ENCODE measurements around the gene MKNK2. TPM values are rescaled to one million over a fixed set of nuclear protein-coding genes. Genes with fewer than 3 reads are reported as not detected.
"Not testable (repeated sequence)": the region's sequence is repeated elsewhere in the genome, so short reads cannot be mapped to it uniquely, and the experiment has no call there.

MKNK2 gene
- total RNA-seq, 1 donor from 2014 or later = 1,134 TPM

DNA sequence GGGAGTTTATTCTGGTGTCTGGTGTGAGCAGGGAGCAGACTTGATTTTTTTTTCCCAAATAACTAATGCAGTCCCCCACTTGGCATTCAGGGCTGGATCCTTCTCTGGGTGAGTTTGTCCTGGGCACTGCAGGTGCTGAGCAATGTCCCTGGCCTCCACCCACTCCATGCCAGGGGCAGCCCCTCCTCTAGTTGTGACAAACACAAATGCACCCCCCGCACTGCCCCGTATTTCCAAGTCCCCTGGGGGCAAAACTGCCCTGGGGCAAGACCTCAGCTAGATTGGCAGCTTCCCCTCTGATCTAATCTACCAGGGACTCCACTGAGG lies 38.6 kb upstream of the MKNK2 start:
- Mint-ChIP-seq H3K27me3 (no peaks in the 10 kb centered on the region), H3K9me3 (no peaks in the 10 kb centered on the region), H3K36me3 (ENCODE audit: low read depth) (peaks cover 43% of the 10 kb centered on the region), H3K4me1 (peaks cover 91% of the 10 kb centered on the region), H3K27ac (peak overlapping the region; percentile 99), H3K4me3 (peak overlapping the region; percentile 73)
- ChIA-PET CTCF (interaction anchor here (0.6 to 4.2 kb wide), 4 partner anchors 20 to 532 kb away, joined by 3 to 25 read pairs (median 9); no protein-coding TSS in a partner anchor), POLR2A (interaction anchor here (0.7 to 36.0 kb wide), 14 partner anchors 31 to 696 kb away, joined by 3 to 2723 read pairs (median 4); partner anchors contain the start of genes AP3D1, BTBD2, MKNK2 and THOP1)
- ATAC-seq (ENCODE audit: low read depth) (peak; percentile 7), DNase-seq (no peak)
- TF ChIP-seq, protein P1, sequence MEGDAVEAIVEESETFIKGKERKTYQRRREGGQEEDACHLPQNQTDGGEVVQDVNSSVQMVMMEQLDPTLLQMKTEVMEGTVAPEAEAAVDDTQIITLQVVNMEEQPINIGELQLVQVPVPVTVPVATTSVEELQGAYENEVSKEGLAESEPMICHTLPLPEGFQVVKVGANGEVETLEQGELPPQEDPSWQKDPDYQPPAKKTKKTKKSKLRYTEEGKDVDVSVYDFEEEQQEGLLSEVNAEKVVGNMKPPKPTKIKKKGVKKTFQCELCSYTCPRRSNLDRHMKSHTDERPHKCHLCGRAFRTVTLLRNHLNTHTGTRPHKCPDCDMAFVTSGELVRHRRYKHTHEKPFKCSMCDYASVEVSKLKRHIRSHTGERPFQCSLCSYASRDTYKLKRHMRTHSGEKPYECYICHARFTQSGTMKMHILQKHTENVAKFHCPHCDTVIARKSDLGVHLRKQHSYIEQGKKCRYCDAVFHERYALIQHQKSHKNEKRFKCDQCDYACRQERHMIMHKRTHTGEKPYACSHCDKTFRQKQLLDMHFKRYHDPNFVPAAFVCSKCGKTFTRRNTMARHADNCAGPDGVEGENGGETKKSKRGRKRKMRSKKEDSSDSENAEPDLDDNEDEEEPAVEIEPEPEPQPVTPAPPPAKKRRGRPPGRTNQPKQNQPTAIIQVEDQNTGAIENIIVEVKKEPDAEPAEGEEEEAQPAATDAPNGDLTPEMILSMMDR (IDR thresholded peaks at IDR 0.05) = no peak
- intact Hi-C loops (cut with micrococcal nuclease) = loop anchor here (1.0 to 10.0 kb wide), 9 partner anchors 28 to 1095 kb away; partner anchors contain the start of genes KLF16 and NCLN

GRCh38 chr19:2089001-2089711 lies 38.1 kb upstream of the MKNK2 start:
- H3K27me3 Mint-ChIP-seq = no peaks in the 10 kb centered on the region
- CTCF ChIA-PET = interaction anchor here (0.6 to 4.2 kb wide), 4 partner anchors 19 to 533 kb away, joined by 3 to 25 read pairs (median 9); no protein-coding TSS in a partner anchor
- TF ChIP-seq, protein P1 (IDR thresholded peaks at IDR 0.05) = no peak
- ATAC-seq (ENCODE audit: low read depth) (peak; percentile 22), DNase-seq (peak; percentile 75)
- POLR2A ChIA-PET = interaction anchor here (0.6 to 36.0 kb wide), 9 partner anchors 30 to 538 kb away, joined by 3 to 2723 read pairs (median 4); partner anchors contain the start of genes AP3D1, BTBD2 and MKNK2
- H3K9me3 Mint-ChIP-seq = no peaks in the 10 kb centered on the region
- H3K36me3 Mint-ChIP-seq (ENCODE audit: low read depth) = peaks cover 42% of the 10 kb centered on the region
- H3K27ac Mint-ChIP-seq = peak overlapping the region; percentile 99
- H3K4me1 Mint-ChIP-seq = peaks cover 86% of the 10 kb centered on the region
- intact Hi-C loops (cut with micrococcal nuclease) = loop anchor here (5.0 to 10.0 kb wide), 4 partner anchors 78 to 1096 kb away; partner anchors contain the start of genes KLF16 and NCLN
- H3K4me3 Mint-ChIP-seq = peak overlapping the region; percentile 73

DNA sequence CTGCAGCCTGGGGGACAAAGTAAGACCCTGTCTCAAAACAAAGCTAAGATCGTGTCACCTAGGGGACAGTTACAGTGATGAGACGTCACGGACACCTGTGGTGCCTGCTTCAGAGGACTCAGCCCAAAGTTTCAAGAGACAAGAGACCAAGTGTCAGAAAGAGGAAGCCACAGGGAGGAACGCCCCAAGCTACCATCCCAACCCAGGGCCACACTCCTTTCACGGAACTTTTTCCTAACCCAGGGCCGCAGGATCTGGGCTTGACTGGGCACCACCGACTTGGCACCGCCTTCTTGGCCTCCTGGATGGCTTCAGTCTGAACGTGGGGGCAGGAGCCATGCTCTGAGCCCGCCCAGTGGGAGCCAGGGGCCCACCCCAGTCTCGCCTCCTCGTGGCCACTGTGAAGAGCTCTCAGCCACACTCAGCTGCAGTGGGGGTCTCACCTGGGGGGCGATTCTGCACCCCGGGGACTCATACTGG lies 36.6 kb upstream of the MKNK2 start:
- ATAC-seq (ENCODE audit: low read depth) = peak; percentile 15

DNA sequence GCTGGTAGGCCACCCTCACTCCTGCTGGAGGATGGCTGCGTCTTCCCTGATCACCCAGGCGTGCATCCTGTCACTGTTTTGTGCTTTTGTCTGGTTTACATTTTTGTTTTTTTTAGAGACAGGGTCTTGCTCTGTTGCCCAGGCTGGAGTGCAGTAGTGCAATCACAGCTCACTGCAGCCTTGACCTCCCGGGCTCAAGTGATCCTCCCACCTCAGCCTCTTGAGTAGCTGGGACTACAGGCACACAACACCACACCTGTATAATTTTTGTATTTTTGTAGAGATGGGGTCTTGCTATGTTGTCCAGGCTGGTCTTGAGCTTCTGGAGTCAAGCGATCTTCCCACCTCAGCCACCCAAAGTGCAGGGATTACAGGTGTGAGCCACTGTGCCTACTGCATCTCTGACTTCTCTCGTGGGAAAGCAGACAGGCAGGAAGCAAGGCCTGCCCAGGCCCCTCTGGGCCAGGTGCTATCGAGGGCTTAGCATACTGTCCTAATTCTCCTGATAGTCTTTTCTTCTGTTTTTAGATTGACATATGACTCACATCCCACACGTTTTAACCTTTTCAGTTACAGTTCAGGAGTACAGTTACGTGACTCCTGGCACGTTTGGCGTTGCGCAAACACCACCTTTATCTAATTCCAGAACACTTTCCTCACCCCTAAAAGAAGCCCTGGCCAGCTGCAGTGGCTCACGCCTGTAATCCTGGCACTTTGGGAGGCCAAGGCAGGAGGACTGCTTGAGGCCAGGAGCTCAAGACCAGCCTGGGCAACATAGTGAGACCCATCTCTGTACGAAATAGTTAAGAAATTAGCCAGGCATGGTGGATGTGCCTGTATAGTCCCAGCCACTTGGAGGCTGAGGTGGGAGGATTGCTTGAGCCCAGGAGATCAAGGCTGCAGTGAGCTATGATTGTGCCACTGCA lies 35.9 kb upstream of the MKNK2 start:
- ATAC-seq (ENCODE audit: low read depth) = peak; percentile 0
- ChIA-PET CTCF (interaction anchor here (0.6 to 4.2 kb wide), 10 partner anchors 8 to 211 kb away, joined by 3 to 25 read pairs (median 4); partner anchors contain the start of gene MOB3A), POLR2A (interaction anchor here (0.6 to 59.1 kb wide), 21 partner anchors 5 to 1725 kb away, joined by 3 to 2723 read pairs (median 4); partner anchors contain the start of genes AP3D1, GADD45B, IZUMO4 and MKNK2)
- H3K4me1 Mint-ChIP-seq = peaks cover 87% of the 10 kb centered on the region
- not testable (repeated sequence) for H3K9me3 Mint-ChIP-seq, H3K27me3 Mint-ChIP-seq
- intact Hi-C loops (cut with micrococcal nuclease) = loop anchor here (1.0 to 10.0 kb wide), 5 partner anchors 9 to 1098 kb away; partner anchors contain the start of genes IZUMO4, KLF16, MOB3A and NCLN
- peak overlapping the region; percentile 99 for H3K27ac Mint-ChIP-seq
- H3K36me3 Mint-ChIP-seq (ENCODE audit: low read depth) = peaks cover 45% of the 10 kb centered on the region
- H3K4me3 Mint-ChIP-seq = peak overlapping the region; percentile 72
- peak; percentile 54 for DNase-seq

More for the DNA sequence above, 36.6 kb upstream of the MKNK2 start:
- peak; percentile 73 for DNase-seq
- intact Hi-C loops (cut with micrococcal nuclease) = loop anchor here (1.0 to 10.0 kb wide), 5 partner anchors 9 to 1097 kb away; partner anchors contain the start of genes IZUMO4, KLF16, MOB3A and NCLN
- Mint-ChIP-seq H3K4me1 (peaks cover 87% of the 10 kb centered on the region), H3K4me3 (peak overlapping the region; percentile 72), H3K27me3 (no peaks in the 10 kb centered on the region), H3K36me3 (ENCODE audit: low read depth) (peaks cover 44% of the 10 kb centered on the region), H3K27ac (peak overlapping the region; percentile 99), H3K9me3 (no peaks in the 10 kb centered on the region)
- TF ChIP-seq, protein P1 (IDR thresholded peaks at IDR 0.05) = no peak
- ChIA-PET CTCF (interaction anchor here (1.0 to 4.2 kb wide), 9 partner anchors 8 to 212 kb away, joined by 3 to 25 read pairs (median 4); partner anchors contain the start of gene MOB3A), POLR2A (interaction anchor here (0.6 to 59.1 kb wide), 21 partner anchors 5 to 1724 kb away, joined by 3 to 2723 read pairs (median 4); partner anchors contain the start of genes AP3D1, GADD45B, IZUMO4 and MKNK2)

All from activated B cell treated with CpG ODN at 0.5 μM for 24 hours (primary cell).